ENCODE measurements around the gene HSPA12A.
"Not testable (repeated sequence)": the region's sequence is repeated elsewhere in the genome, so short reads cannot be mapped to it uniquely, and the experiment has no call there.

Gene HSPA12A

GRCh38 chr10:116715839-116716377 lies 26.5 kb downstream of the HSPA12A start:
- DNase-seq: no peak

DNA sequence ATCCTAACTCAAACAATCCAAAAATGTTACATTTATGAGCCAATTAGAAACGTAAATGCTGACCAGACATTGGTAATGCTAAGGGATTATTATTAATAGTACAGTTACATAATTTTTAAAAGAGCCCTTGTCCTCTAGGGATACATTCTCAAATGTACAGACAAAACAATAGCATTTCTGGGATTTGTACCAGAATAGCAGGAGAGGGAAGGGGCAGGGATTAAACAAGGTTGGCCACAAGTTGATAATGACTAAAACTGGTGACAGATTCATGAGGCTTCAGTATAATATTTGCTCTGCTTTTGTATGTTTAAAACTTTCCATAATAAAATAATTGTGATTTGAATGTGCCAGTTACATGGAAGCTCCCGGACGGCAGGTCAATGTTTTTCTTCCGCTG lies 27.0 kb downstream of the HSPA12A start:
- no peak for DNase-seq

- no peak for DNase-seq
Measured at GRCh38 chr10:116713846-116714245, 28.5 kb downstream of the HSPA12A start.

DNA sequence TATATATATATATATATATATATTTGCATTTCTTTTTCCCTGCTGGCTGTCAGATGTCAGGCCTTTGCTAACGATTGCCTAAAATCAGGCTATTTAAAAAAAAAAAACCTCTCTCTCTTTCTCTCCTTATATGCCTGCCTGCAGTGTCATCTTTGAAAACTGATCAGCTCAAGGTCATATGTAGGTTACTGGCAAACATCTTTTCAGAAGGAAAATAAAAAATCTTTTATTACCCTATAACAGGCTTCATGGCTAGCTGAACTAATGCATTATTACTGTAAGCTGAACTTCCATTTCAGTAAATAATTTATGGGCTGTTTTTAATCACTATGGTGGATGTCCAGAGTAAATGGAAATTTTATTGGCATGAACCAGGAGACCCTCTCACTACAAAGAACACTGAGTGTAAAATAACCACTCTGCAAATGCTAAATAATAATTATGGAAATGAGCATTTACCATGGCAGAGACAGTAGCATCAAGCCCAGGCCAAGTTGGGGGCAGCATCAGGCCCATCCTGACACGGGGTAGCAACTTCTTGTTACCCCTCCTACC lies 29.3 kb downstream of the HSPA12A start:
- no peak for DNase-seq

DNA sequence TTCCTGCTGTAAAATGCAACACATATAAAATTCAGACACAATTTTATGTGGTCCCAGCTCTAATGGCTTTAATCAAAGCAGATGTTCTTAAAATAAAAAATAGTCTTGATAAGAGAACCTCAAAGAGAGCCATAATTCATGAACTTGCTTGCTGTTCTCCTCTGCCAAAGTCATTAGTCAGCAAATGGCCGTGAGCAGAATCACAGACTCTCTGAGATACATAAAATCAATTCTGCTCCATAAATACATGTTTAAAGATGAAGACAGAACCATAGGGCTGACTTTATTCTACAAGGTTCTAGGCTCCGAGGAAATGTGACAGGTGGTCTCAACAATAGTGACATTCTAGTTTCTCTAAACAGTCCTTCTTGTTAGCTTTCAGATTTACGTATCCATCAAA lies 29.8 kb downstream of the HSPA12A start:
- no peak for DNase-seq

DNA sequence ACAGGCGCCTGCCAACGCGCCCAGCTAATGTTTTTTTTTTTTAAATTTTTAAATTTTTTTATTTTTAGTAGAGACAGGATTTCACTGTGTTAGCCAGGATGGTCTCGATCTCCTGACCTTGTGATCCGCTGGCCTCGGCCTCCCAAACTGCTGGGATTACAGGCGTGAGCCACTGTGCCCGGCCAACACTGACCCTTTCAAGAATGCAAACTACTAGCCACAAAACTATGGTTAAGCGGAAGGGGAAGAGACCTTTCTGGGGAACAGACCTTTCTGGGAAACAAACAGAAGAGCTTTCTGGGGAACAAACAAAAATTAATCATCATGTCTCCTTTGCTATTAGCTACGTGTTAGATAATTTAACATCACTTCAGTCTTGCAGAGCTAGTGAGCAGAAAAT lies 30.6 kb downstream of the HSPA12A start:
- DNase-seq: not testable (repeated sequence)

GRCh38 chr10:116710076-116710475 lies 32.3 kb downstream of the HSPA12A start:
- DNase-seq: no peak

- no peak for DNase-seq
Measured at GRCh38 chr10:116708877-116709276, 33.5 kb downstream of the HSPA12A start.

GRCh38 chr10:116708391-116708821 lies 34.0 kb downstream of the HSPA12A start:
- no peak for DNase-seq

- no peak for DNase-seq
Measured at GRCh38 chr10:116707981-116708380, 34.4 kb downstream of the HSPA12A start.

DNA sequence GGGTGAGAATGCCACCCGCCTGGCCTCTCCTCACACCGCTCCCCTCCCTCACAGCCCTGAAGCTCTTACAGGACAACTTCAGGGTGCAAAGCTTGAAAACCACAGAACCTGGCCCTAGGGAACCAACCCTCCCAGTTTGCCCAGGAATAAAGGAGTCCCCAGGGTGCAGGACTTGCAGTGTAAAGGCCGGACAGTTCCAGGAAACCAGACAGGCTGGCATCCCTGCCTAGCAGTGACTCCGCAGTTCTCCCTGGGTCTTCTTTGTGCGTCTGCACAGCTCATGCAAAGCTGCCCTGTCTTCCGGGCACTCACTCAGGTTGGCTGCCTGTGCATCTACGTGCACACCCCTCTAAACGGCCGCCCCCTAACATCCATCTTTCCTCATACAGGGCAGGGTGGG lies 36.1 kb downstream of the HSPA12A start:
- no peak for DNase-seq

DNA sequence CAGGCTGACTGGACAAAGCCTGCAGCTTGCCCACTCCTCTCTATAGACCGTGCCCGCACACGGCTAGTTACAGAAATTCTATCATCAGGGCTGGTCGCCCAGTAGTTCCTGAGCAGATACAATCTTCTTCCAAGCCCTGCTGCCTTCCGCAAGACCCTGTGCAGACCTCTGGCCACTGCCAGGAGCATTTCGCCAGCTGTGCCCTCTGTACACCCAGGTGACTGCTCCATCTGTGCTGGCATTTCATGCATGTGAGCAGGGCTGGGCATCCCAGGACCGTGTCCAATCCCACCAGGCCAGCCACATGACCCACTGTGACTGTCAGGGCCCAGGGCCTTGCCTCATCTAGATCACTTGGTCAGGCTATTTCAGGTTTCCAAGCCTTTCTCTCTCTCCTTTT lies 36.9 kb downstream of the HSPA12A start:
- DNase-seq: no peak

DNA sequence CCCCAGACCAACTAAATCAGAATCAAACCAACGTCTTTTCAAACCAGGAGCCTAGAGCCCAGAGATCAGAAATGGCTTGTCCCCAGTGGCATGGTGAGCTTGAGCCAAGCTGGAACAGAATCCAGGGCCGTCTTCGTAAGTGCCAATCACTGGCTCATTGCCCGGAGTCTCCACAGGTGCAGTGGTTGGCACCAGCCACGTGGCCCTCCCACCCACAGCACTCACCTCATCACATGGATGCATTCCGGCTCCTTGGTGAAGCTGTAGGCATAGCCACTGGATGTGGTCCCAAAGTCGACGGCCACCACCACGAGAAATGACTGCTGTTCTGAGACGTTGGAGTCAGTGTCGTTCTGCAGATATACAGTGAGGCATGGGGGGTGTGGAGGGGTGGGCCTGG lies 37.4 kb downstream of the HSPA12A start:
- DNase-seq: no peak

DNA sequence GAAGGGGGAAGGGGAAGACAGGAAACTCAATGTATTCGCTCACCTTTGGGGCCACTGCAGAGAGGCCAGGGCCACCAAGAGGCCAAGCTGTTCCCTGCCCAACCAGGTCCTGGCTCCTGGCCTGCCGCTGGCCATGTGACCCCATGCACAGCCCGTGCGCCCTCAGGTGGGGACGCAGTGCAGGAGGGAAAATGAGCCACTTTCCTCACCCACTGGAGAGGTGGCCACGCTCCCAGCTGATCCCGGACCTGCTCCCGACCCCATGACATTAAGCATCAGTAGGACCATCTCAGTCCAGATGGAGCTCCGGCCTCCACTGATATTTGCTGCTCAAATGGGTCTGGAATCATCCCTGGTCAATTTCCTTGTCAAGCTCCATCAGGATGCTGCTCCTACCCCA lies 40.2 kb downstream of the HSPA12A start:
- no peak for DNase-seq

- no peak for DNase-seq
Measured at GRCh38 chr10:116699471-116700150, 42.8 kb downstream of the HSPA12A start.

- DNase-seq: no peak
Measured at GRCh38 chr10:116699049-116699448, 43.3 kb downstream of the HSPA12A start.

DNA sequence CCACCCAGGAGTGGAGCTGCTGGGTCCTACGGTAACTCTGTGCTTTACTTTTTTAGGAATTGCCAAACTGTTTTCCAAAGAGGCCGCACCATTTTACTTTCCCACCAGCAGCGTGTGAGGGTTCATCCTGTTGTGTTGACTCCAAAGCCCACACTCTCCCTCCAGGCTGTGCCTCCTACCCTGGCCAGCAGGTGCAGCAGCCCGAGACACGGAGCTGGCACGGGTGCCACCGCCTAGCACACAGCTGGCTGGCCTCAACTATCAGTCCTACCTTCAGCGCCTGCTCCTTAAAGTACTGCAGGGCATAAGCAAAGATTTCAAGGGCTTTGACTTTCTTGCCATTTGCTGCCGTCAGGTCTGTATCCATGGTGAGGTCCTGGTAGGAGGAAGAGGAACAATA lies 44.0 kb downstream of the HSPA12A start:
- DNase-seq: no peak

DNA sequence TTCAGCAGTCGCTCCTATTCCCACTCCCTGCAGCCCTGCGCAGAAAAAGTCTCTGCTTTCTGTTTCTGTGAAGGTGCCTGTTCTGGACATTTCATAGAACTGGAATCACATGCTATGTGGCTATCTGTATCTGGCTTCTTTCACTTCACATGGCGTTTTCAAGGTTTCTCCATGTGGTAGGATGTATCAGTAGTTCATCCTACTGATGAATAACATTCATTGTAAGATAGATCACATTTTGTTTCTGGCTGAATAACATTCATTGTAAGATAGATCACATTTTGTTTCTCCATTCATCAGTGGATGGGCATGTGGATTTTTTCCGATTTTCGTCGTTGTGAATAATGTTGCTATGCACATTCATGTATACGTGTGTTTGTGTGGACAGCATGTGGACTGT lies 44.5 kb downstream of the HSPA12A start:
- no peak for DNase-seq

- no peak for DNase-seq
Measured at GRCh38 chr10:116696919-116697318, 45.4 kb downstream of the HSPA12A start.

- no peak for DNase-seq
Measured at GRCh38 chr10:116694927-116695268, 47.5 kb downstream of the HSPA12A start.

- DNase-seq: no peak
Measured at GRCh38 chr10:116694243-116694926, 48.0 kb downstream of the HSPA12A start.

DNA sequence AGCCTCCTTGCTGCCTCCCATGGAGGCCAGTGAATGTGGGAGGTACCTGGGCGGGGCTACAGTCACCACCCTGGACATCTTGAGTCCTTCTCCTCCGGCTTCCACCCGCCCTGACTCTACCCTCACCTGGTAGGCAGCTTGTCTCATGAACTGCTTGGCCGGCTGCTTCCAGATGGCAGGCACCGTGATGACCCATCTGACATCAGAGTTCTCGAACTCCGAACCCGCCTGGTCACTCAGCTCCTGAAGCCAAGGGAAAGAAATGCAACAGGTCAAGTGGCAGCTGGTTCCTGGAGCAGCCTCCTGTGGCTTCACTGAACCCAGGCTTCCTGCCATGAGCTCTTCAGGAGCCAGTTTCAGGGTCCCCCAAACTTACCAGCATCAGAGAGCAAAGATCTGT lies 50.1 kb downstream of the HSPA12A start:
- no peak for DNase-seq

GRCh38 chr10:116691635-116692034 lies 50.7 kb downstream of the HSPA12A start:
- DNase-seq: no peak

Measured in activated T-cell treated with anti-CD3 and anti-CD28 coated beads for 4 hours (primary cell).